Hepatocyte (in vitro differentiated cells): Measurements from ENCODE around the gene ARAP3.

Experiments used
- EZH2 ChIP-seq: fragments of 200-600 bp; sonication (generic); IDR thresholded peaks from 2 replicates; pipeline ENCODE4 v1.6.1; 2016; ENCODE audit warnings: antibody characterized with exemption, mild to moderate bottlenecking, borderline replicate concordance
- TF ChIP-seq, protein P1 (sequence below): fragments of 200-600 bp; sonication (generic); IDR thresholded peaks from 2 replicates; pipeline ENCODE4 v1.5.1; 2016; ENCODE audit warnings: antibody characterized with exemption, mild to moderate bottlenecking; ENCODE audit not compliant: poor library complexity

DNA sequence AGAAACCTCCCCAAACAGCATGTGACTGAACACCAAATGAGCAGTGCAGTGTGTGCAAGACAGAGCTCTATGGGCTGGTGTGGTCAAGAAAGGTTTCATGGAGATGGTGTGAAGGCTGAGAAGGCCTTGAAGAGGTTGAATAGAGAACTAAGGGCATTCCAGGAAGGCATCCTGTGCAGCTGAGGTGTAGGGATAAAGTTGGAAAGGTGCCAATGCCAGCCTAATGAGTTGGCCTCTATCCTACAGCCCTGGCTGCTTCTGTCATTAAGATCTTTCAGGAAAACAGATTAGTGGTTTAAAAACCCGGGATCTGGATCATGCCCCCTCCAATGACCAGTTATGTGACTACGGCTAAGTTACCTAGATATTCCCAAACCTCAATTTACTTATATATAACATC is 49.4 kb downstream of the ARAP3 start:
- TF ChIP-seq, protein P1, sequence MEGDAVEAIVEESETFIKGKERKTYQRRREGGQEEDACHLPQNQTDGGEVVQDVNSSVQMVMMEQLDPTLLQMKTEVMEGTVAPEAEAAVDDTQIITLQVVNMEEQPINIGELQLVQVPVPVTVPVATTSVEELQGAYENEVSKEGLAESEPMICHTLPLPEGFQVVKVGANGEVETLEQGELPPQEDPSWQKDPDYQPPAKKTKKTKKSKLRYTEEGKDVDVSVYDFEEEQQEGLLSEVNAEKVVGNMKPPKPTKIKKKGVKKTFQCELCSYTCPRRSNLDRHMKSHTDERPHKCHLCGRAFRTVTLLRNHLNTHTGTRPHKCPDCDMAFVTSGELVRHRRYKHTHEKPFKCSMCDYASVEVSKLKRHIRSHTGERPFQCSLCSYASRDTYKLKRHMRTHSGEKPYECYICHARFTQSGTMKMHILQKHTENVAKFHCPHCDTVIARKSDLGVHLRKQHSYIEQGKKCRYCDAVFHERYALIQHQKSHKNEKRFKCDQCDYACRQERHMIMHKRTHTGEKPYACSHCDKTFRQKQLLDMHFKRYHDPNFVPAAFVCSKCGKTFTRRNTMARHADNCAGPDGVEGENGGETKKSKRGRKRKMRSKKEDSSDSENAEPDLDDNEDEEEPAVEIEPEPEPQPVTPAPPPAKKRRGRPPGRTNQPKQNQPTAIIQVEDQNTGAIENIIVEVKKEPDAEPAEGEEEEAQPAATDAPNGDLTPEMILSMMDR = no peak
- no peak for TF ChIP-seq EZH2
